Mesothelial cell of epicardium (in vitro differentiated cells): ENCODE results near the gene PRDX5. TPM values are rescaled to one million over a fixed set of nuclear protein-coding genes. Genes with fewer than 3 reads are reported as not detected.

Source experiments
- DNase-seq, 2 experiments: peaks; one replicate each; pipeline ENCODE4 v3.0.0; 2021; ENCODE audit warnings: low spot score in 2 of 2; ENCODE audit not compliant: unreplicated experiment in 2 of 2
- H3K27ac Mint-ChIP-seq: 2 replicates; pipeline ENCODE4 v1.8.0; 2021; ENCODE audit warnings: mixed read lengths
- H3K27me3 Mint-ChIP-seq: 2 replicates; pipeline ENCODE4 v1.8.0; 2021; ENCODE audit warnings: low read depth, mixed read lengths
- H3K36me3 Mint-ChIP-seq: 2 replicates; pipeline ENCODE4 v1.8.0; 2021; ENCODE audit warnings: mixed read lengths
- H3K4me1 Mint-ChIP-seq: 2 replicates; pipeline ENCODE4 v1.8.0; 2021; ENCODE audit warnings: mixed read lengths
- H3K4me3 Mint-ChIP-seq: 2 replicates; pipeline ENCODE4 v1.8.0; 2021; ENCODE audit warnings: mild to moderate bottlenecking, moderate library complexity, mixed read lengths
- H3K9me3 Mint-ChIP-seq: 2 replicates; pipeline ENCODE4 v1.8.0; 2021; ENCODE audit warnings: mixed read lengths
- total RNA-seq: library from RNA; stranded (reverse); gene quantifications from 3 replicates; pipeline ENCODE4 v1.2.1, GENCODE V29; 2021
- TF ChIP-seq, protein P1 (sequence below): fragments of 200-600 bp; sonication (generic); IDR thresholded peaks from one replicate; pipeline ENCODE4 v1.5.0; 2021; ENCODE audit warnings: antibody characterized with exemption; ENCODE audit not compliant: unreplicated experiment

Gene PRDX5
- total RNA-seq, 1 donor from 2014 or later: 139 TPM

DNA sequence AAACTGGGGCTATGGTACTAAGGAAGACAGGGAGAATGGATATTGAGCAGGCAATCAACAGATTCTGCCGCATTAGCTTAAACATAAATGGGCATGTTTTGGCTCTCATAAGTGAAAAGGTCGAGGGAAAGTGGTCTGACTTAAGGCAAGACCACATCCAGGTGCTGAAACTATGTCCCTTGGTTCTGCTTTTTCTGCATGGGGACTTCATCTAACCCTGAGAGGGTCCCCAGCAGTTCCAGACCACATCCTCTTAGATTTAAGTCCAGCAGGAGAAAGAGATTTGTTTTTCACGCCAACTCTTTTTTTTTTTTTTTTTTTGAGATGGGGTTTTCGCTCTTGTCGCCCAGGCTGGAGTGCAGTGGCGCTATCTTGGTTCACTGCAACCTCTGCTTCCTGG is 46.5 kb downstream of the PRDX5 start:
- Mint-ChIP-seq H3K27ac (no peak overlapping the region), H3K4me3 (no peak overlapping the region), H3K4me1 (peaks cover 8% of the 10 kb centered on the region), H3K9me3 (no peaks in the 10 kb centered on the region), H3K27me3 (no peaks in the 10 kb centered on the region), H3K36me3 (peaks cover 42% of the 10 kb centered on the region)
- no peak for DNase-seq
- TF ChIP-seq, protein P1, sequence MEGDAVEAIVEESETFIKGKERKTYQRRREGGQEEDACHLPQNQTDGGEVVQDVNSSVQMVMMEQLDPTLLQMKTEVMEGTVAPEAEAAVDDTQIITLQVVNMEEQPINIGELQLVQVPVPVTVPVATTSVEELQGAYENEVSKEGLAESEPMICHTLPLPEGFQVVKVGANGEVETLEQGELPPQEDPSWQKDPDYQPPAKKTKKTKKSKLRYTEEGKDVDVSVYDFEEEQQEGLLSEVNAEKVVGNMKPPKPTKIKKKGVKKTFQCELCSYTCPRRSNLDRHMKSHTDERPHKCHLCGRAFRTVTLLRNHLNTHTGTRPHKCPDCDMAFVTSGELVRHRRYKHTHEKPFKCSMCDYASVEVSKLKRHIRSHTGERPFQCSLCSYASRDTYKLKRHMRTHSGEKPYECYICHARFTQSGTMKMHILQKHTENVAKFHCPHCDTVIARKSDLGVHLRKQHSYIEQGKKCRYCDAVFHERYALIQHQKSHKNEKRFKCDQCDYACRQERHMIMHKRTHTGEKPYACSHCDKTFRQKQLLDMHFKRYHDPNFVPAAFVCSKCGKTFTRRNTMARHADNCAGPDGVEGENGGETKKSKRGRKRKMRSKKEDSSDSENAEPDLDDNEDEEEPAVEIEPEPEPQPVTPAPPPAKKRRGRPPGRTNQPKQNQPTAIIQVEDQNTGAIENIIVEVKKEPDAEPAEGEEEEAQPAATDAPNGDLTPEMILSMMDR: no peak

DNA sequence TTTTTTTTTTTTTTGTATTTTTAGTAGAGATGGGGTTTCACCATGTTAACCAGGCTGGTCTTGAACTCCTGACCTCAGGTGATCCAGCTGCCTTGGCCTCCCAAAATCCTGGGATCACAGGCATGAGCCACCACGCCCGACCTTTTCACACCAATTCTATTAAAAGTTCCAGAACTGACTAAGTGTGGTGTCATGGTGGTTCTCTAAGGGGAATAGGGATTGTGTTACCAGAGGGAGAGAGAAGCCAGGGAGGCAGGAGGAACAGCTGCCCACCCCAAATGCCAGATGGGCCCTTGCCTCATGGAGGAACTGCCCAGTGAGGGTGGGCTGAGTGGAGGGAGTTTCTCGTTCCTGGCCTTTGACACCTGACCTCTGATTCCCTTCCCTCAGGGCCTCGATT is 47.0 kb downstream of the PRDX5 start:
- Mint-ChIP-seq H3K4me3 (no peak overlapping the region), H3K36me3 (peaks cover 44% of the 10 kb centered on the region), H3K4me1 (peaks cover 3% of the 10 kb centered on the region), H3K27me3 (no peaks in the 10 kb centered on the region), H3K9me3 (no peaks in the 10 kb centered on the region), H3K27ac (no peak overlapping the region)
- DNase-seq: no peak
- TF ChIP-seq, protein P1: no peak

DNA sequence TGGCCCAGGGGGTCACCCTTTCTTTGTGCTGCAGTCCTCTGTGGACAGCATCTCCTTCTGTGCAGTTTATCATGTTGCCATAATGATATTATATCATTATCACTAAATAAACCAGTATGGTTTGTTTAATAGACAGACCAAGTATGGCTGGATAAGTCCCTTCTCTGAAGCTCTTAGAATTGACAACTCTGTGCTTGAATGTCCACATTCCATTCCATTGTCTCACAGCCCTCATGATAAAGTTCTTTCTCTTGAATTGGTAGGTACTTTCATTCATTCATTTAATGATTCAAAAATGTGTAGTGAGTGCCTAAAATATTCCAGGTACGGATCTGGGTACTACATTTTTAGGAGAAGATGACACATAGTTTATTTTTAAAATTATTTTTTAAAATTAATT is 48.8 kb downstream of the PRDX5 start:
- Mint-ChIP-seq H3K4me3 (no peak overlapping the region), H3K27ac (no peak overlapping the region), H3K36me3 (peaks cover 47% of the 10 kb centered on the region), H3K27me3 (no peaks in the 10 kb centered on the region), H3K9me3 (no peaks in the 10 kb centered on the region), H3K4me1 (no peaks in the 10 kb centered on the region)
- TF ChIP-seq, protein P1: no peak
- no peak for DNase-seq

DNA sequence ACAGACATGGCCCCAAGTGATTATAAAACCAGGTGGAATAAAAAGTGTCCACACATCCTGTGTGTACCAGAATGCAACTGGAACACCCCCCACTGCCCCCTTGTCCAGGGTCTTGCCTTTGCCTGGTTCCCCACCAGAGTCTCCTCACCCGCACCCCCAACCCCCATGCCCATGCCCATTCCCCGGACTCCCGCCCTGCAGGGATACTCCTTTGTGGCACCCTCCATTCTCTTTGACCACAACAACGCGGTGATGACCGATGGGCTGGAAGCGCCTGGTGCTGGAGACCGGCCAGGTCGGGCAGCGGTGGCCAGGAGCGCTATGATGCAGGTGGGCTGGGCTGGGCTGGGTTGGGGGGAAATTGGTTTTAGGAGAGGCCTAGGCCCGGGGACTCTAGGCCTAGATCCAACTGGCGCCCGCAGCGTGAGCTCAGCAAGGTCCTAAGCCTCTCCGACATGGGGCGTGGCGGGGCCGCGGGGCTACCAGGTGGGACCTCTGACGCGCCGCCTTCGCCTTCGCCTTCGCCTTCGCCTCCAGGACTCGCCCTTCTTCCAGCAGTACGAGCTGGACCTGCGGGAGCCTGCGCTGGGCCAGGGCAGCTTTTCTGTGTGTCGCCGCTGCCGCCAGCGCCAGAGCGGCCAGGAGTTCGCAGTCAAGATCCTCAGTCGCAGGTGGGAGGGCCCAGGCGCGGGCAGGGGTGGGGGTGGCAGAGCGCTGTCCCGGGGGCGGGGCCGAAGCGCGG is 50.2 kb downstream of the PRDX5 start:
- H3K27me3 Mint-ChIP-seq: no peaks in the 10 kb centered on the region
- H3K27ac Mint-ChIP-seq: no peak overlapping the region
- H3K4me1 Mint-ChIP-seq: no peaks in the 10 kb centered on the region
- TF ChIP-seq, protein P1: no peak
- H3K36me3 Mint-ChIP-seq: peaks cover 39% of the 10 kb centered on the region
- no peaks in the 10 kb centered on the region for H3K9me3 Mint-ChIP-seq
- no peak for DNase-seq
- H3K4me3 Mint-ChIP-seq: no peak overlapping the region

DNA sequence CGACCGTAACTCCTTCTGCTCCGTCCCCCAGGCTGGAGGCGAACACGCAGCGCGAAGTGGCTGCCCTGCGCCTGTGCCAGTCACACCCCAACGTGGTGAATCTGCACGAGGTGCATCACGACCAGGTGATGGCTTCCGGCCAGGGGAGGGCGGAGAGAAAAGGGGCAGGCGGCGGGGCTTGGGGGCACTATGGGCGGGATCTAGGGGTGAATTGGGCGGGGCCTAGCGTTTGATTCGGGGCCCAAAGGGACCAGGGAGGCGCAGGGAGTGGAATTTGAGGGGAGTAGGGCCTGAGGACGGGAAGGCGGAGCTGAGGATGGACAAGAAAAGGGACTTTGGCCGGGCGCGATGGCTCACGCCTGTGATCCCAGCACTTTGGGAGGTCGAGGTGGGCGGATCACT is 50.8 kb downstream of the PRDX5 start:
- no peak overlapping the region for H3K27ac Mint-ChIP-seq
- no peaks in the 10 kb centered on the region for H3K9me3 Mint-ChIP-seq
- no peak for DNase-seq
- TF ChIP-seq, protein P1: no peak
- H3K36me3 Mint-ChIP-seq: peaks cover 34% of the 10 kb centered on the region
- no peak overlapping the region for H3K4me3 Mint-ChIP-seq
- no peaks in the 10 kb centered on the region for H3K4me1 Mint-ChIP-seq
- H3K27me3 Mint-ChIP-seq: no peaks in the 10 kb centered on the region
